K562 (cell line): ENCODE measurements around the gene PCED1B. TPM values are rescaled to one million over a fixed set of nuclear protein-coding genes. Genes with fewer than 3 reads are reported as not detected.

ENCODE experiments used
- ATAC-seq: fragments of 200-7000 bp; cut with Tn5 transposase; 3 replicates; pipeline ENCODE4 v1.9.1; 2020; ENCODE audit warnings: moderate library complexity
- BruUV-seq: library from RNA; stranded (reverse); fragments of 400-500 nt; replicated peaks from 2 replicates; lab custom pipeline; 2021; lab: Mats Ljungman, UMichigan
- CTCF ChIA-PET: fragments of 300-600 bp; formaldehyde crosslinking; extraction: SDS; loops from one replicate; lab custom pipeline; 2021; ENCODE audit warnings: low intra/inter-chr PET ratio; lab: Yijun Ruan, JAX
- POLR2A ChIA-PET: fragments of 300-600, 350-650 bp; sonication (Branson Sonifier 250); formaldehyde crosslinking; extraction: SDS; loops from one replicate; lab custom pipeline; 2021; ENCODE audit warnings: antibody characterized with exemption, inconsistent platforms; lab: Yijun Ruan, JAX
- DNase-seq, 4 experiments: peaks; one replicate each; pipeline versions ENCODE4 v3.0.0 to v3.0.0-alpha.2; 2011 to 2018; ENCODE audit warnings: low spot score in 3 of 4, mixed read lengths in 3 of 4; ENCODE audit errors: extremely low read depth in 1 of 4
- FAIRE-seq: peaks from 2 replicates; lab custom pipeline; 2011; peaks lifted over from hg19 to GRCh38; lab: Jason Lieb, UNC
- H2AFZ ChIP-seq: 2 replicates; pipeline ENCODE4 v1.6.0; 2011; ENCODE audit warnings: low read depth, low read length, control low read depth, inconsistent platforms
- H3K27ac ChIP-seq: fragments of 200-600 bp; 3 replicates; pipeline ENCODE4 v1.8.0; 2011; ENCODE audit warnings: low read depth, mild to moderate bottlenecking, control low read depth, inconsistent platforms, low read length, moderate library complexity, mixed read lengths; ENCODE audit errors: extremely low read depth
- H3K27me3 ChIP-seq, 2 experiments: fragments of 300-600 bp in 1 of 2; 2 replicates in 1 of 2; 3 replicates in 1 of 2; pipeline versions ENCODE4 v1.6.0 to v1.8.0; 2011; ENCODE audit warnings: inconsistent platforms in 2 of 2, low read length in 2 of 2, mild to moderate bottlenecking in 1 of 2, mixed read lengths in 1 of 2, moderate library complexity in 1 of 2; ENCODE audit not compliant: control insufficient read depth in 2 of 2, insufficient read depth in 2 of 2
- H3K36me3 ChIP-seq: fragments of 300-600 bp; 3 replicates; pipeline ENCODE4 v1.8.0; 2011; ENCODE audit warnings: mild to moderate bottlenecking, low read length, inconsistent platforms; ENCODE audit not compliant: control insufficient read depth, insufficient read depth
- H3K4me1 ChIP-seq, 2 experiments: fragments of 200-600 bp in 1 of 2; replicated peaks in 1 of 2; 2 replicates in 1 of 2; 3 replicates in 1 of 2; pipeline versions ENCODE4 v1.5.1 to v1.8.0; 2011; ENCODE audit warnings: inconsistent platforms in 2 of 2, low read length in 2 of 2, mild to moderate bottlenecking in 1 of 2, mixed read lengths in 1 of 2, moderate library complexity in 1 of 2; ENCODE audit not compliant: control insufficient read depth in 2 of 2, insufficient read depth in 2 of 2
- H3K4me2 ChIP-seq: 2 replicates; pipeline ENCODE4 v1.6.1; 2011; ENCODE audit warnings: low read length, control low read depth, inconsistent platforms, mixed read lengths; ENCODE audit not compliant: insufficient read depth
- H3K4me3 ChIP-seq: fragments of 200-600 bp; sonication (generic), shearing (Covaris generic); 2 replicates; pipeline ENCODE4 v1.5.1; 2016; ENCODE audit warnings: control low read depth, inconsistent platforms
- H3K79me2 ChIP-seq: fragments of 200-600 bp; 3 replicates; pipeline ENCODE4 v1.8.0; 2011; ENCODE audit warnings: low read length, inconsistent platforms; ENCODE audit not compliant: control insufficient read depth, insufficient read depth
- H3K9ac ChIP-seq, 2 experiments: 2 replicates each; pipeline versions ENCODE4 v1.6.0 to v1.6.1; 2011; ENCODE audit warnings: low read depth in 2 of 2, low read length in 2 of 2, control low read depth in 1 of 2, inconsistent platforms in 1 of 2, mild to moderate bottlenecking in 1 of 2, mixed read lengths in 1 of 2; ENCODE audit not compliant: insufficient read depth in 1 of 2
- H3K9me1 ChIP-seq: one replicate; pipeline ENCODE4 v1.6.0; 2011; ENCODE audit warnings: inconsistent platforms, mild to moderate bottlenecking, low read length, moderate library complexity; ENCODE audit not compliant: control insufficient read depth, insufficient read depth
- H3K9me3 ChIP-seq: replicated peaks from 2 replicates; pipeline ENCODE4 v1.5.1; 2011; ENCODE audit warnings: low read depth, low read length, inconsistent platforms; ENCODE audit not compliant: control insufficient read depth, insufficient read depth
- H4K20me1 ChIP-seq: replicated peaks from 2 replicates; pipeline ENCODE4 v1.6.1; 2011; ENCODE audit warnings: low read length, inconsistent platforms, mixed read lengths; ENCODE audit not compliant: control insufficient read depth, insufficient read depth
- BACH1 ChIP-seq: fragments of 200-800 bp; sonication (Bioruptor generic); IDR thresholded peaks from 2 replicates; pipeline ENCODE4 v1.6.1; 2016; ENCODE audit warnings: missing genetic modification characterization, missing compliant biosample characterization
- EGR1 ChIP-seq: fragments of 450-650 bp; conservative IDR thresholded peaks from 2 replicates; pipeline ENCODE4 v1.6.1; 2017; ENCODE audit warnings: mild to moderate bottlenecking
- HDAC1 ChIP-seq, 2 experiments: fragments of 450-650 bp; IDR thresholded peaks; 2 replicates each; pipeline ENCODE4 v1.6.1; 2016 to 2017; ENCODE audit warnings: inconsistent platforms in 1 of 2, mild to moderate bottlenecking in 1 of 2, moderate library complexity in 1 of 2
- HIVEP1 ChIP-seq: fragments of 250-450 bp; sonication (Bioruptor Pico); IDR thresholded peaks from 2 replicates; pipeline ENCODE4 v1.4.0; 2020; ENCODE audit warnings: mild to moderate bottlenecking
- NCOR1 ChIP-seq: fragments of 450-650 bp; IDR thresholded peaks from 2 replicates; pipeline ENCODE4 v1.6.1; 2016; ENCODE audit warnings: mild to moderate bottlenecking, moderate library complexity
- PHF21A ChIP-seq: fragments of 450-650 bp; IDR thresholded peaks from 2 replicates; pipeline ENCODE4 v1.6.1; 2017; ENCODE audit warnings: low read depth, borderline replicate concordance
- POLR2AphosphoS2 ChIP-seq: IDR thresholded peaks from 2 replicates; pipeline ENCODE4 v1.6.1; 2012; ENCODE audit warnings: low read length, improper control_type of control experiment
- SMARCE1 ChIP-seq: fragments of 450-650 bp; IDR thresholded peaks from 2 replicates; pipeline ENCODE4 v1.7.1; 2016; ENCODE audit warnings: mild to moderate bottlenecking
- STAG1 ChIP-seq: sonication (generic); formaldehyde crosslinking; IDR thresholded peaks from 2 replicates; pipeline ENCODE4 v1.5.0; 2020; ENCODE audit warnings: missing genetic modification reagents, borderline replicate concordance
- ZC3H8 ChIP-seq: fragments of 450-650 bp; IDR thresholded peaks from 2 replicates; pipeline ENCODE4 v1.6.1; 2017
- WGBS: fragments of 100-300 bp; shearing (Covaris generic); methylation state at CpG from one replicate; pipeline ENCODE4 v1.1.6; 2016; ENCODE audit warnings: low coverage, mixed read lengths; ENCODE audit not compliant: insufficient coverage; ENCODE audit errors: missing lambda C conversion rate; 5-methylcytosine and 5-hydroxymethylcytosine counted together
- in situ Hi-C: fragments of 300-500 bp; cut with MboI; formaldehyde crosslinking; loops from 4 replicates; pipeline ENCODE4 v1.15.0; 2018; ENCODE audit warnings: inconsistent platforms, mixed read lengths
- intact Hi-C: fragments of 100-400 bp; cut with micrococcal nuclease; formaldehyde crosslinking; loops from 2 replicates; pipeline ENCODE4 v1.14.2; 2022
- polyA plus RNA-seq, 8 experiments: library from polyadenylated mRNA; depleted of rRNA in 4 of 8; stranded (reverse) in 5 of 8; unstranded in 3 of 8; fragments of >200 nt; fragmentation: Nextera tagmentation in 2 of 8; fragmentation: Illumina TruSeq in 1 of 8; extraction: Ambion mirVana in 2 of 8; extraction: Trizol in 1 of 8; gene quantifications; 2 replicates each; pipeline versions ENCODE4 v1.2.1 to v1.2.3, GENCODE V29; 2011 to 2014; ENCODE audit warnings: inconsistent platforms in 1 of 8, missing spikeins in 1 of 8
- total RNA-seq, 7 experiments: library from RNA; depleted of rRNA in 6 of 7; stranded (reverse); fragments of >200 nt in 6 of 7; fragmentation: Illumina TruSeq in 2 of 7; extraction: Trizol in 2 of 7; gene quantifications; 2 replicates each; pipeline versions ENCODE4 v1.2.1 to v1.2.3, GENCODE V29; 2011 to 2021; ENCODE audit warnings: low replicate concordance in 1 of 7
- TF ChIP-seq, protein P1 (sequence below), 2 experiments: fragments of 150-350 bp in 1 of 2; IDR thresholded peaks; 2 replicates each; pipeline ENCODE4 v1.6.1; 2012 to 2016; ENCODE audit warnings: low read depth in 2 of 2, low read length in 2 of 2, mild to moderate bottlenecking in 1 of 2, moderate library complexity in 1 of 2
- TF ChIP-seq, protein P2 (sequence below): fragments of 450-650 bp; formaldehyde crosslinking; IDR thresholded peaks from 2 replicates; pipeline ENCODE4 v1.4.0; 2020; ENCODE audit warnings: mild to moderate bottlenecking, moderate library complexity

The PCED1B gene
- total and polyA plus RNA-seq, 9 of the 15 experiments (the other 6 are each of a cell fraction or from before 2014, with no cell fraction given), result 1.2 to 9.3 (median 2.5) TPM

DNA sequence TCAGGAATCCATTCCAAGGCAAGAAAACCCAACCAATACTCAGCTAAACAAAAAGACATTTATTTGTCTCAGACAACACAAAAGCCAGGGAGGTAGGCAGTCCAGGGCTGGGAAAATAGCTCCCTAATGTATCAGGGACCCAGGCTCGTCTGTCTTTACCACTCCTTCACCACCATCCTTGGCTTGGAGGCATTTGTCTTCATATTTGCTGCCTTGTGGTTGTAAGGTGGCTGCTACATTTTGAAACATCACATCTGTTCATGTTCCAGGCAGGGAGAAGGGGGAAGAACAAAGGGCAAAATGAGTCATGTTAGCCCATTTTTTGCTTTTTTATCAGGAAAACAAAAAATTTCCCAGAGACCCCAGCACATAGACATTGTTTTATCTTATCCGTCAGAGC is 44.8 kb upstream of the PCED1B start:
- no peak for FAIRE-seq
- no peak for DNase-seq
- in situ Hi-C loops, result loop anchor here (5.0 to 10.0 kb wide), 2 partner anchors 270 to 363 kb away; no protein-coding TSS in a partner anchor
- Histone ChIP-seq H3K9me1 (no peaks in the 10 kb centered on the region), H3K4me1 (no peaks in the 10 kb centered on the region), H3K27ac (no peak overlapping the region), H3K9me3 (no peaks in the 10 kb centered on the region), H3K4me2 (no peak overlapping the region), H3K9ac (no peak overlapping the region), H3K4me3 (no peak overlapping the region), H4K20me1 (no peaks in the 10 kb centered on the region), H3K27me3 (no peaks in the 10 kb centered on the region), H2AFZ (no peak overlapping the region), H3K79me2 (no peaks in the 10 kb centered on the region), H3K36me3 (no peaks in the 10 kb centered on the region)
- BruUV-seq, result no TSS peak
- CTCF ChIA-PET, result interaction anchor here (1.2 kb wide), 1 partner anchor 651 kb away, joined by 4 read pairs; no protein-coding TSS in a partner anchor
- POLR2A ChIA-PET, result interaction anchor here (0.5 to 1.1 kb wide), 2 partner anchors 334 to 484 kb away, joined by 3 to 5 read pairs; no protein-coding TSS in a partner anchor
- 21% methylated on average over 2 of the region's 2 CpGs for WGBS
- TF ChIP-seq, protein P1, sequence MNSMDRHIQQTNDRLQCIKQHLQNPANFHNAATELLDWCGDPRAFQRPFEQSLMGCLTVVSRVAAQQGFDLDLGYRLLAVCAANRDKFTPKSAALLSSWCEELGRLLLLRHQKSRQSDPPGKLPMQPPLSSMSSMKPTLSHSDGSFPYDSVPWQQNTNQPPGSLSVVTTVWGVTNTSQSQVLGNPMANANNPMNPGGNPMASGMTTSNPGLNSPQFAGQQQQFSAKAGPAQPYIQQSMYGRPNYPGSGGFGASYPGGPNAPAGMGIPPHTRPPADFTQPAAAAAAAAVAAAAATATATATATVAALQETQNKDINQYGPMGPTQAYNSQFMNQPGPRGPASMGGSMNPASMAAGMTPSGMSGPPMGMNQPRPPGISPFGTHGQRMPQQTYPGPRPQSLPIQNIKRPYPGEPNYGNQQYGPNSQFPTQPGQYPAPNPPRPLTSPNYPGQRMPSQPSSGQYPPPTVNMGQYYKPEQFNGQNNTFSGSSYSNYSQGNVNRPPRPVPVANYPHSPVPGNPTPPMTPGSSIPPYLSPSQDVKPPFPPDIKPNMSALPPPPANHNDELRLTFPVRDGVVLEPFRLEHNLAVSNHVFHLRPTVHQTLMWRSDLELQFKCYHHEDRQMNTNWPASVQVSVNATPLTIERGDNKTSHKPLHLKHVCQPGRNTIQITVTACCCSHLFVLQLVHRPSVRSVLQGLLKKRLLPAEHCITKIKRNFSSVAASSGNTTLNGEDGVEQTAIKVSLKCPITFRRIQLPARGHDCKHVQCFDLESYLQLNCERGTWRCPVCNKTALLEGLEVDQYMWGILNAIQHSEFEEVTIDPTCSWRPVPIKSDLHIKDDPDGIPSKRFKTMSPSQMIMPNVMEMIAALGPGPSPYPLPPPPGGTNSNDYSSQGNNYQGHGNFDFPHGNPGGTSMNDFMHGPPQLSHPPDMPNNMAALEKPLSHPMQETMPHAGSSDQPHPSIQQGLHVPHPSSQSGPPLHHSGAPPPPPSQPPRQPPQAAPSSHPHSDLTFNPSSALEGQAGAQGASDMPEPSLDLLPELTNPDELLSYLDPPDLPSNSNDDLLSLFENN (IDR thresholded peaks at IDR 0.05; ENCODE audit: low read depth in 2 of 2, low read length in 2 of 2), result no peak
- TF ChIP-seq POLR2AphosphoS2 (no peak), EGR1 (no peak), PHF21A (no peak), ZC3H8 (no peak), HDAC1 (IDR thresholded peaks at IDR 0.05) (no peak), HIVEP1 (CRISPR knock-in tag) (no peak), SMARCE1 (no peak), BACH1 (tag) (no peak), NCOR1 (no peak), STAG1 (CRISPR knock-in tag) (no peak)
- TF ChIP-seq, protein P2, sequence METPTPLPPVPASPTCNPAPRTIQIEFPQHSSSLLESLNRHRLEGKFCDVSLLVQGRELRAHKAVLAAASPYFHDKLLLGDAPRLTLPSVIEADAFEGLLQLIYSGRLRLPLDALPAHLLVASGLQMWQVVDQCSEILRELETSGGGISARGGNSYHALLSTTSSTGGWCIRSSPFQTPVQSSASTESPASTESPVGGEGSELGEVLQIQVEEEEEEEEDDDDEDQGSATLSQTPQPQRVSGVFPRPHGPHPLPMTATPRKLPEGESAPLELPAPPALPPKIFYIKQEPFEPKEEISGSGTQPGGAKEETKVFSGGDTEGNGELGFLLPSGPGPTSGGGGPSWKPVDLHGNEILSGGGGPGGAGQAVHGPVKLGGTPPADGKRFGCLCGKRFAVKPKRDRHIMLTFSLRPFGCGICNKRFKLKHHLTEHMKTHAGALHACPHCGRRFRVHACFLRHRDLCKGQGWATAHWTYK (CRISPR knock-in tag), result no peak
- intact Hi-C loops, result loop anchor here (5.0 kb wide), 1 partner anchor 158 kb away; no protein-coding TSS in a partner anchor
- no peak for ATAC-seq
